ENCODE data around the gene SST. TPM values are rescaled to one million over a fixed set of nuclear protein-coding genes. Genes with fewer than 3 reads are reported as not detected.
"Not testable (repeated sequence)": the region's sequence is repeated elsewhere in the genome, so short reads cannot be mapped to it uniquely, and the experiment has no call there.

SST gene
- total RNA-seq, 2 donors from 2014 or later, result not detected

- no peak for ATAC-seq (ENCODE audit: insufficient number of reproducible peaks, low FRiP score, low read depth)
- Histone ChIP-seq H3K27me3 (replicated peaks; ENCODE audit: insufficient read depth) (no peaks in the 10 kb centered on the region), H3K36me3 (no peaks in the 10 kb centered on the region), H3K4me1 (ENCODE audit: control insufficient read depth in 1 of 2, low read depth in 2 of 2) (no peaks in the 10 kb centered on the region), H3K9me3 (no peaks in the 10 kb centered on the region), H3K4me3 (no peak overlapping the region), H3K27ac (no peak overlapping the region)
- no peak for TF ChIP-seq CTCF (IDR thresholded peaks at IDR 0.05)
- DNase-seq (ENCODE audit: low spot score), result no peak
Measured at GRCh38 chr3:187662848-187663409, 7.3 kb downstream of the SST start.

- ATAC-seq (ENCODE audit: insufficient number of reproducible peaks, low FRiP score, low read depth) (no peak), DNase-seq (ENCODE audit: low spot score) (no peak)
- no peak overlapping the region for H3K4me3 ChIP-seq
- H3K27me3 ChIP-seq (replicated peaks; ENCODE audit: insufficient read depth), result no peaks in the 10 kb centered on the region
- no peaks in the 10 kb centered on the region for H3K9me3 ChIP-seq
- H3K36me3 ChIP-seq, result no peaks in the 10 kb centered on the region
- no peak overlapping the region for H3K27ac ChIP-seq
- H3K4me1 ChIP-seq (ENCODE audit: control insufficient read depth in 1 of 2, low read depth in 2 of 2), result no peaks in the 10 kb centered on the region
- TF ChIP-seq CTCF (IDR thresholded peaks at IDR 0.05), result no peak
Measured at GRCh38 chr3:187661267-187661666, 8.9 kb downstream of the SST start.

- ATAC-seq (ENCODE audit: insufficient number of reproducible peaks, low FRiP score, low read depth), result no peak
- Histone ChIP-seq H3K9me3 (no peaks in the 10 kb centered on the region), H3K4me1 (ENCODE audit: control insufficient read depth in 1 of 2, low read depth in 2 of 2) (no peaks in the 10 kb centered on the region), H3K4me3 (no peak overlapping the region), H3K27me3 (replicated peaks; ENCODE audit: insufficient read depth) (no peaks in the 10 kb centered on the region), H3K36me3 (no peaks in the 10 kb centered on the region), H3K27ac (no peak overlapping the region)
- no peak for DNase-seq (ENCODE audit: low spot score)
- TF ChIP-seq CTCF (IDR thresholded peaks at IDR 0.05), result no peak
Measured at GRCh38 chr3:187651282-187651681, 18.9 kb downstream of the SST start.

- H3K4me3 ChIP-seq, result no peak overlapping the region
- no peak overlapping the region for H3K27ac ChIP-seq
- TF ChIP-seq CTCF (IDR thresholded peaks at IDR 0.05), result no peak
- no peaks in the 10 kb centered on the region for H3K4me1 ChIP-seq (ENCODE audit: control insufficient read depth in 1 of 2, low read depth in 2 of 2)
- no peaks in the 10 kb centered on the region for H3K9me3 ChIP-seq
- no peaks in the 10 kb centered on the region for H3K36me3 ChIP-seq
- ATAC-seq (ENCODE audit: insufficient number of reproducible peaks, low FRiP score, low read depth) (no peak), DNase-seq (ENCODE audit: low spot score) (no peak)
- no peaks in the 10 kb centered on the region for H3K27me3 ChIP-seq (replicated peaks; ENCODE audit: insufficient read depth)
Measured at GRCh38 chr3:187648177-187648576, 22.0 kb downstream of the SST start.

- Histone ChIP-seq H3K4me1 (ENCODE audit: control insufficient read depth in 1 of 2, low read depth in 2 of 2) (no peaks in the 10 kb centered on the region), H3K27ac (no peak overlapping the region), H3K27me3 (replicated peaks; ENCODE audit: insufficient read depth) (no peaks in the 10 kb centered on the region), H3K9me3 (no peaks in the 10 kb centered on the region), H3K36me3 (no peaks in the 10 kb centered on the region), H3K4me3 (no peak overlapping the region)
- no peak for TF ChIP-seq CTCF (IDR thresholded peaks at IDR 0.05)
- ATAC-seq (ENCODE audit: insufficient number of reproducible peaks, low FRiP score, low read depth) (no peak), DNase-seq (ENCODE audit: low spot score) (no peak)
Measured at GRCh38 chr3:187646906-187647660, 23.1 kb downstream of the SST start.

- H3K27ac ChIP-seq; H3K4me3 ChIP-seq; H3K27me3 ChIP-seq (replicated peaks; ENCODE audit: insufficient read depth); H3K36me3 ChIP-seq; DNase-seq (ENCODE audit: low spot score); ATAC-seq (ENCODE audit: insufficient number of reproducible peaks, low FRiP score, low read depth); H3K4me1 ChIP-seq (ENCODE audit: control insufficient read depth in 1 of 2, low read depth in 2 of 2); H3K9me3 ChIP-seq: not testable (repeated sequence)
Measured at GRCh38 chr3:187645379-187645778, 24.8 kb downstream of the SST start.
